Fibroblast of skin of abdomen (primary cell): ENCODE measurements around the gene EMP2.
"Not testable (repeated sequence)": the region's sequence is repeated elsewhere in the genome, so short reads cannot be mapped to it uniquely, and the experiment has no call there.

Source experiments
- DNase-seq: peaks from one replicate; pipeline ENCODE4 v3.0.0-alpha.2; 2013

EMP2 gene

DNA sequence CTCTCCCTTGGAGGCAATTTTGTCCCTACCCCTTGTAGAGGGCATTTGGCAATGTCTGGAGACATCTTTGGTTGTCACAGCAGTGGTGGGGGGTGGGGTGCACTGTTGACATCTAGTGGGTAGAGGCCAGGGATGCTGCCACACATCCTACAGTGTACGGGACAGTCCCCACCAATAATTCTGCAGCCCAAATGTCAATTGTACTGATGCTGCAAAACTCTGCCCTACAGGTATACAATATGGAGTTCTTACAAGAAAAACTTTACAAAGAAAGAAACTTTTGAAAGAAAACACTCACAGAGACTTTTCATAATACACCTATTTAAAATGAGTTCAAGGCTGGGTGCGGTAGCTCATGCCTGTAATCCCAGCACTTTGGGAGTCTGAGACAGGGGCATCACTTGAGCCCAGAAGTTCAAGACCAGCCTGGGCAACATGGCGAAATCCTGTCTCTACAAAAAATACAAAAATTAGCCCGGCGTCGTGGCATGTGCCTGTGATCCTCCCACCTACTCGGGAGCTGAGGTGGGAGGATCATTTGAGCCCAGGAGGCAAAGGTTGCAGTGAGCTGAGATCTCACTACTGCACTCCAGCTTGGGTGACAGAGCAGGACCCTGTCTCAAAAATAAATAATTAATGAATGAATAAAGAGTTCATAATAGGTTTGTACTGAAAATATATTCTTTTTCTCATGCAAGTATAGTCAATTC is 59.4 kb downstream of the EMP2 start:
- DNase-seq: no peak

DNA sequence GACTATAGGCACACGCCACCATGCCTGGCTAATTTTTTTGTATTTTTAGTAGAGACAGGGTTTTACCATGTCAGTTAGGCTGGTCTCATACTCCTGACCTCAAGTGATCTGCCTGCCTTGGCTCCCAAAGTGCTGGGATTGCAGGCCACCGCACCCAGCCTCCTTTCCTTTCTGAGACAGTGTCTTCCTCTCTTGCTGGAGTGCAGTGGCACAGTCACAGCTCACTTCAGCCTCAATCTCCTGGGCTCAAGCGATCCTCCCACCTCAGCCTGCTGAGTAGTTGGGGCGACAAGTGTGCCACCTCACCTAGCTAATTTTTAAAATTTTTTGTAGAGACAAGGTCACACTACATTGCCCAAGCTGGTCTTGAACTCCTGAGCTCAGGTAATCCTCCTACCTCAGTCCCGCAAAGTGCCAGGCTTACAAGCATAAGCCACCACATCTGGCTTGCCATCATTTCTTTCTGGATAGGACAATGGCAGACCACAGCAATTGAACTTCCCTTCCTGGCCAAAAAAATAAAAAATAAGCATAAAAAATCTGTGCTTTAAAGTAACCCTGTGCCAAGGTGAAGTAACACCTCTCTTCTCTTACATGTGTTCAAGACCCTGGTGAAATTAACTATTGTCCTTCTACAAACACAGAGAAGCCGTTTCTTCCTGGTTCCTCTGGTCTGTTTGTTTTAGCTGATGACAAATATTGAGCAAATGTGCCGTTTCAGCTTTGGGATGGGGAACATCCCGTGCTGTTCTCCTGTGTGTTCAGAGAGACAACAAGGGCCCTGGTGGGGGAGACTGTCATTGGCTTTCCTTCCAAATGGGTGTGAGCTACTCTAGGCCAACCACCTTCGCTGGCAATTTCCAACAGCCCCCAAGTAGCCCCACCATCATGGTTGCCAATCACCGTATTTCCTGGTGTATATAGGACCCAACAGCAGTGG is 60.2 kb downstream of the EMP2 start:
- DNase-seq: no peak

DNA sequence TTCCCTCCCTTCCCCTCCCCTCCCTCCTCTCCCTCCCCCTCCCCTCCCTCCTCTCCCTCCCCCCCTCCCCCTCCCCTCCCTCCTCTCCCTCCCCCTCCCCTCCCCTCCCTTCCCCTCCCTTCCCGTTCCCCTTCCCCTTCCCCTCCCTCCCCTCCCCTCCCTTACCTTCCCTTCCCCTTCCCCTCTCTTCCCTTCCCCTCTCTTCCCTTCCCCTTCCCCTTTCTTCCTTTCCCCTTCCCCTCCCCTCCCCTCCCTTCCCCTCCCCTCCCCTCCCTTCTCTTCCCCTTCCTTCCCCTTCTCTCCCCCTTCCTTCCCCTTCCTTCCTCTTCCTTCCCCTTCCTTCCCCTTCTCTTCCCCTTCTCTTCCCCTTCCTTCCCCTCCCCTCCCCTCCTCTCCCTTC is 61.1 kb downstream of the EMP2 start:
- no peak for DNase-seq

DNA sequence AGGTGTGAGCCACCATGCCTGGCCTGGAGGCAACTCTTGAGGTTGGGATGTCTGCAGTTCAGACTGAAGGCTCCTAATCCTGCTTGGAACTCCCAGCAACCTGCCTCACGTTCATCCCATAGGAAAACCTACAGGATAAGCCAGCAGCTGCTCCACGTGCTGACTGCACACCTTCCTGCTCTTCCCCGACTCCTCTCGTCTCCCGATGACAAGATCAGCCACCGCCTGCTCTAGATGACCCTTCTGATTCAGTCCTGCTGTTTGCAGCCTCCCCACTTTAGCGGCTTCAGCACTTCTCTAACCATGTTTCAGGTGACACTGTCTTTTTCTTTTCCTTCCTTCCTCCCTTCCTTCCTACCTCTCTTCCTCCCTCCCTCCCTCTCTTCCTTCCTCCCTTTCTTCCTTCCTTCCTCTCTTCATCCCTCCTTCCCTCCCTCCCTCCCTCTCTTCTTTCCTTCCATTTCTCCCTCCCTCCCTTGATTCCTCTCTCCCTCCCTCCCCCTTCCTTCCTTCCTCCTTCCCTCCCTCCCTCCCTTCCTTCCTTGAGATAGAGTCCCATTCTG is 61.8 kb downstream of the EMP2 start:
- no peak for DNase-seq

DNA sequence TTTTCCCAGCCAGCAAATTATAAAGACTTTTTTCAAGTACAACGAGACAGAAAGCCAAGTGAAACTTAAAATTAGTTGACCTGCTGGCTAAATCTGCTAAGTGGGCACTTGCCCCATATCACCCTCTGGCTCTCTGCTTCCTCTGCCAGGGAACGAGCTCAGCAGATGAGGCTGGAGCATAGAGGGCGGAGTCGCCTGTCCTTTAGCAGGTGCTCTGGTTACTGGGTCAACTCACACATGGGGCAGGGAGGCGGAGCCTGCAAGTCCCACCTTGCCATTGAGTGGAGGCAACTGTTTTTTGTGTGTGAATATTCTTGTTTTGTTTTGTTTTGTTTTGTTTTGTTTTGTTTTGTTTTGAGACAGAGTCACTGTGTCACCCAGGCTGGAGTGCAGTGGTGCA is 62.5 kb downstream of the EMP2 start:
- DNase-seq: no peak

DNA sequence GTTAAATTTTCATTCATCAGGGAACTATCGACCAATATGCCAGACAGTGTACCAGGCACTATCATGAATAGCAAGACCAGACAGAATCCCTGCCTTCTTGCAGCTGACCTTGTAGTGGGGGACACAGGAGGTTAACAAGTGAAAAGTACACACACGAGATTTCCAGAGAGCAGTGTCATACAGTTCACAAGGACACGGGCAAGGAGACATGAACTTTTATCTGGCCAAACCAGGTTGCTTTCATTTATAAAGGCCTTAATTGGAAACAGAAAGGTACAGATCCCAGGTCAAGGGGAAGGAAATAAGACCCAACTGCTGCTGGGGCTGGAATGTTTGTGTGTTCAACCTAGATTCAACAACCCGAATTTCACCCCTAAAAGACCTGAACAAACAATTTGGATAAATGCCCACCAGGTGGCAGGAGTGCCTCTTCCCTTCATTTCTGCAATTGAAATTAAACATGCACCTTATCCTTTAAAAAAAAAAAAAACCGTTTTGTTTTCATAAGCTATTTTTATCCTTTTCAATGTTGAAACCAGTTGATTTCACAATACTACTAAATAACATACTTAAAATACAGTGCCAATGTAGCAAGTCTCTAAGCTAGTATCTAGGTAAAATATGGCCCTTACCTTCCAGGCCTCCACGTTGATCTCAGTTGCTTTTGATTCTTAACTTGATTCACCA is 65.9 kb downstream of the EMP2 start:
- peak; percentile 53 for DNase-seq

DNA sequence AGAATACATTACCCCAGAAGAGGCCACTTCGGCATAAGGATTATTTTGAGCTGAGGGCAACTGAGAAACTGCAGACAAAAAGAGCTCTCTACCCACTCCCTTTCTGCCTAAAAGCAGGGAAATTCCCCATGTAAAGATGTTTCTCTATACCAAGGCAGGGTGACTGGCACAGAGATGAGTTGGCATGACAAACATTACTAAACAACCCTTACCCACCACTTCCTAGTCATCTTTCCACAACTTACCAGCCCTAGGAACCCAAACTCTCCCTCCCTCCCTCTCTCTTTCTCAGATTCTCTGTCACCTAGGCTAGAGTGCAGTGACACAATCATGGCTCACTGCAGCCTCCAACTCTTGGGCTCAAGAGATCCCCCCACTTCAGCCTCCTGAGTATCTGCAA is 68.6 kb downstream of the EMP2 start:
- no peak for DNase-seq

DNA sequence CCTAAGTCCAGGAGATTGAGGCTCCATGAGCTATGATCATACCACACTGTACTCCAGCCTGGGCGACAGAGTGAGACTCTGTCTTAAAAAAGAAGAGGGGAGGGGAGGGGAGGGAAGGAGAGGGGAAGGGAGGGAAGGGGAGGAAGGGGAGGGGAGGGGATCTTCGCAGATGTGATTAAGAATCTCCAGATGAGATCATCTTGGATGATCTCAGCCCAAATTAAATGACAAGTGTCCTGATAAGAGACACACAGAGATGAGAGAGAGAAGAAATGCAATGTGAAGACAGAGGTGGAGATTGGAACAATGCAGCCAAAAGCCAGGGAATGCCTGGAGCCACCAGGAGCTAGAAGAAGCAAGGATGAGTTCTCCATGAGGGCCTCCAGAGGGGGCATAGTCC is 70.1 kb downstream of the EMP2 start:
- DNase-seq: no peak

DNA sequence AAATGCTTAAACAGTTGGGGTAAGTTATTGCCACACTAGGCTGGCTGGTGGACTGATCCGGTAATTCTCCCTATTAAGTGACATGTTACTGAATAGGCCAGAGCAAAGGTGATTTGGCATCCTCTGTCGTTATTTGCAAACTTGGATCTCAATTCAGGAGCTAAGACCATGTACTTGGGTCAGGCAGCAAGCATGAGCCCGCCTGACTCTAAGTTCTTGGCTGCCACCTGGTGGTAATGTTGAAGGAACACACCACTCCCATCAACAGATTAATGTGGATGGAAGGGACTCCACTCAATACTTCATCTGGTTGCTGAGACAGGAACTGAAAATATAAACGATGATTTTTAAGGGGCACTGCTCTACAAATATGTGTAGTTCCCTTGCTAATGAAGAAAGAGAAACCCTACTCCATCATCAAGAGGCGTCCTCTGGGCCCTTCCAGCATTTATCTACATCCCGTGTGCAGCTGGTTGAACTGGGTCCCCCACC is 70.8 kb downstream of the EMP2 start:
- peak; percentile 75 for DNase-seq

DNA sequence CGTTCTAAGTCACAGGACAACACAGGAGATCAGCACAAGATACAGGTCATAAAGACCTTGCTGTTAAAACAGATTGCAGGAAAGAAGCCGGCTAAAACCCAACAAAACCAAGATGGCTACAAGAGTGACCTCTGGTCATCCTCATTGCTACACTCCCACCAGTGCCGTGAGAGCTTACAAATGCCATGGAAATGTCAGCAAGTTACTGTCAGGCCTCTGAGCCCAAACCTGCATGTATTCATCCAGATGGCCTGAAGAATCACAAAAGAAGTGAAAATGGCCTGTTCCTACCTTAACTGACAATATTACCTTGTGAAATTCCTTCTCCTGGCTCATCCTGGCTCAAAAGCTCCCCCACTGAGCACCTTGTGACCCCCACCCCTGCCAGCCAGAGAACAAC is 75.1 kb downstream of the EMP2 start:
- DNase-seq: not testable (repeated sequence)

DNA sequence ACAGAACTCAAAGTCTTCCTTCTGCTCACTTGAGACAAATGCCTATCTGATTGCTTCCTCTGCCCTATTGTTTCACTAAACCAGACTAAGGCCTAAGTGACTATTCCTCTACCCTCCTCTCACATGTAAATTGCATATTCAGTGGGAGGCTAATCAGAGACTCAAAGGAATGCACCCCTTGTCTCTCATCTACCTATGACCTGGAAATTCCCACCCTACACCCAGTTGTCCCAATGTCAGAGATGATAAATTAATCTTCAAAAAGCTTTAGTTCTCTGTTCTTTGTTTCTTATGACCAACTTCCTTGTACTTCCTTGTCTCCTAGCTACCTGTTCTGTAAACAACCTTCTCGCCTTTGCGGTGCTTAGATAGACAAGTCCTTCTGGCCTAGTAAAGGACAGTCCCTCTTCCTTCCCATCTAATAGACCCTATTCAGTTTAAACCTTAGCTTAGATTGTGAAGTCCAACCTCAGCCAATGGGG is 76.0 kb downstream of the EMP2 start:
- no peak for DNase-seq

DNA sequence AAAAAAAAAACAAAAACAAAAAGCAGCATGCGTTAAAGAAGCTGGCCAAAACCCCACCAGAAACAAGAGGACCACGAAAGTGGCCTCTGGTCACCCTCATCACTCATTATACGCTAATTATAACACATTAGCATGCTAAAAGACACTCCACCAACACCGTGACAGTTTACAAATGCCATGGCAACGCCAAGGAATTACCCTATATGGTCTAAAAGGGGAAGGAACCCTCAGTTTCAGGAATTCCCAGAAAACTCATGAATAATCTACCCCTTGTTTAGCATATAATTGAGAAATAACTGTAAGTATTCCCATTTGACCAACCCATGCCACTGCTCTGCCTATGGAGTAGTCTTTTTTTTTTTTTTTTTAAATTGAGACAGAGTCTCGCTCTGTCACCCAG is 77.6 kb downstream of the EMP2 start:
- no peak for DNase-seq

DNA sequence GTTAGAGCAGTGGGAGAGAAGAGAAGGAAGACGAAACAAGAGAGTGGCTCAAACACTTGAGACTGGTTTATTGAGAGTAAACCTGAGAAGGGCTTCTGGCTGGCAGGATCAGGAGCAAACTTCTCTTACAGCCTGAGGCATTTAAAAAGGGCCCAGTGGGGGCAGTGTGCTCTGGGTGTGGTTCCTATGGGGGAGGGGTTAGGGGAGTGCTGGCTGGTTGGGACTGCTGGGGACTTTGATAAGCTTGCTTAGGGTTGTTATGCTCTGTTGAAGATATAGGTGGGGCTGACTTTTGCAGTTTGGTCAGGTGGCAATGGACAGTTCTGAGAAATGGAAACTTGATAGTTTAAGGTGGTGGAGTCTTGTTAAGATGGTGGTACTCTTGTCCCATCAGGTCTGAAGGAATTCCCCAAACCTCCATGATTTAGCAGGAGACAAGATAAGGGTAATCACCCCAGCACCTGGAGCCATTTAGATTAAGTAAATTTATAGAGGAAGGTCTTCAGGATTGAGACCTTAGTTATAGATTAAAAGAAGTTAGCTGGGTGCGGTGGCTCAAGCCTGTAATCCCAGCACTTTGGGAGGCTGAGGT is 79.3 kb downstream of the EMP2 start:
- no peak for DNase-seq

DNA sequence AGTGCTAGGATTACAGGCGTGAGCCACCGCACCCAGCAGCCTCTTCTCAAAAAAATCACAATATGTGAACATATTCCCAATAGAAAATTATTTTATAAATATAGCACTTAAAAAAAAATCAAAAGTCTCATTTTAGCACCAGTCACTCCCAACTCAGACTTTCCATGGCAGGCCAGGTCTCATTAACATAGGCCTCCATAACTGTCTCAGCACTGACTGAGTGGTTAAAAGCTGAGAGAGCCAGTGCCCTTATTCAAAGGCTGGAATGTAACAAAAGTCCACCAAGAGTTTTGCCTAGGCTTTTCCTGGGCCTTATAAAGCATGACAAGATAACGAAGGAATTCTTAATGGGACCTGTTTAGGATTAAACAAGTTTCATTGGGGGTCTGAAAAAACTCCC is 79.8 kb downstream of the EMP2 start:
- DNase-seq: no peak

DNA sequence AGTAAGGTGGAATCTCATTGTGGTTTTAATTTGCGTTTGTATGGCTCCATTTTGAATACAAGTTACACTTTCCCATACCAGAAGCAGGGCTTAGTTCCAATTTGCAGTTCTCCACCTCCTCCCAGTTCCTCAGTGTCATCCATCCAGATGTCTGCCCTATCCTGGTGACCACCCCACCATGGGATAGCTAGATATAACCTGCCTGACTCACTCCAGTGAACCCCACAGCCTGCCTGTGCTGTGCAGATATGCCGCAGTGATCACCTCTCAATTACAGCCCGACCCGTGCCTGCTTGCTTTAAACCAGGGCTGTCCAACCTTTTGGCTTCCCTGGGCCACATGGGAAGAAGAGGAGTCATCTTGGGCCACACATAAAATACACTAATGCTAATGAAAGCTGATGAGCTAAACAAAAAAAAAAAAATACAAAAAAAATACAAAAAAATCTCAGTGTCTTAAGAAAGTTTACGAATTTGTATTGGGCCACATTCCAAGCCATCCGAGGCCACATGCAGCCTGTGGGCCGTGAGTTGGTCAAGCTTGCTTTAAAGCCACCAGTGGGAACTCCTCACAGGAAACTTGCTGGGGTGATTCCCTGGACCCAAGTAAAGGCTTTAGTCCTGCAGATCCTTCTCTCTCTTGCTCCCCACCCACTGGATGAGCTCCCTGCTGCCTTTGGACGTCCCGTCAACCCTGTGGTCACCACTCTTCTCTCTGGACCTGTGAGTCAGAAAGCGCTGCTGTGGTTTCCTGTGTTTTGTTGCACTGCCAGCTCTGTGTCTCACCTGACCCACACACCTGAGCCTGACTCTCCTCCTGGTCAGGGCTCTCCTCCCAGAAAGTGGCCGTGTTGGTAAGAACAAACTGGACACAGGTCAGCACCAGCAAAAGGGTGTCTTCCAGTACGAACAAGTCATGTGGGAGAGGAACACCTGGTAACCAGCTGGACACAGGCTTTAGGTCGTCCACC is 83.0 kb downstream of the EMP2 start:
- DNase-seq: no peak

DNA sequence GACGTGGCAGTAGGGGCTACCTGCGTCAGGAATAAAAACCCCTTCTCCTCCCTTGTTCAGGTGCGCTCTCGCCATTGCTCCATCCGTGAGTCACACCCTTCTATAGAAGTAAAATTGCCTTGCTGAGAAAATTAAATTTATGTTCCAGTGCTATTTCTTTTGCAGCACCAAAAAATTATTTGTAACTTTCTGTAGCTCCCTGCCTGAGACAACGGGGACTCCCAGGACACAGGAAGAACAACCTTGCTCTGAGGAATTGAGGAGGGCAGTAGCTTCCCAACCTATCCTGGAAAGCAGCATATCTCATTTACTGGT is 85.4 kb downstream of the EMP2 start:
- no peak for DNase-seq

DNA sequence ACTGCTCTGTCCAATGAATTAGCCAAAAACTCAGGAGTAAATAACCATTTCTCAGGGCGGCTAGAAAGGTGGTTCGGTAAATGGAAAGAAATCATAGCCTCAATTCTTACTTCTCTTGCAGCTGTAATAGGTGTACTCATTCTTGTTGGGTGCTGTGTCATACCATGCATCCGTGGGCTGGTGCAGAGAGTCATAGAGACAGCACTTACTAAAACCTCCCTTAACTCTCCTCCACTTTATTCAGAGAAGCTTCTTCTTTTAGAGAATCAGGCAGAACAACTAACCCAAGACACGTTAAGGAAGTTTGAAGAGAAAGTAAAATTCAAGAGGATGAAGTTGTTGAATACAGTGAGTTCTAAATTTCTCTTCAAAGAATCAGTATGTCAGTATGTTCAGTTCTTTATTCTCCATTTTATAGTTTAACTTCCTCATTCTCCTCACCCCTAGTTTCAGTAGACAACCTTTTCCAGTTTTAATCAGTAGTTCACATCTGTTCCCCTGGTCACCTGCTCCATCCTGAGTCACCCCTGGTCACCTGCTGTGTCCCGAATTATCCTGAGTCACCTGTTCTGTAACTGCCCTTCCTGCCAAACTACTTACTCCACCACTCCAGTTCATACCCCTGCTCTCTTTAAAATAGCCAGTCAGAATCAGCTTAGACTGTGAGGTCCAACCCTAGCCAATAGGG is 85.9 kb downstream of the EMP2 start:
- no peak for DNase-seq

DNA sequence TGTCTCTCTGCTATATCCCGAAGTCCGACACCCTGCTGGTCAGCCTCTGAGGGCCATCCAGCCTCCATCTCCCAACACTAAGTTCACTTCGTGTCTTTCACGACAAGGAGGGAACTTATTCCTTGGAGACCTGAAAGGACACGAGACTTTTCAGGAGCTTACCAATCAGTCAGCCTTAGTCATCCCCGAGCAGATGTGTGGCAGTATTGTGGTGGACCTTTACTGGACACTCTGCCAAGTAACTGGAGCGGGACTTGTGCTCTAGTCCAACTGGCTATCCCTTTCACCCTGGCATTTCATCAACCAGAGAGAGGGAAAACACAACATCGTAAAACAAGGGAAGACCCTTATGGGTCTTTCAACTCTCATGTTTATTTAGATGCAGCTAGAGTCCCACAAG is 87.1 kb downstream of the EMP2 start:
- DNase-seq: no peak

DNA sequence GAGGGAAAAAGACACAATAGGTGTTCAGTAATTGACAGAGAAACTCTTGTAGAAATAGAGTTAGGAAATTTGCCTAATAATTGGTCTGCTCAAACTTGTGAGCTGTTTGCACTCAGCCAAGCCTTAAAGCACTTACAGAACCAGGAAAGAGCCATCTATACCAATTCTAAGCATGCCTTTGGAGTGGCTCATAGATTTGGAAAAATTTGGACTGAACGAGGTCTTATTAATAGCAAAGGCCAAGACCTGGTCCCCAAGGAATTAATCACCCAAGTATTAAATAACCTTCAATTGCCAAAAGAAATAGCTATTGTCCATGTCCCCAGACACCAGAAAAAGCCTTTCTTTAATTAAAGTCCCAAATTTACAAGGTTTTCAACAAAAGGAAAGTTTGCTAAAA is 90.3 kb downstream of the EMP2 start:
- peak; percentile 8 for DNase-seq

DNA sequence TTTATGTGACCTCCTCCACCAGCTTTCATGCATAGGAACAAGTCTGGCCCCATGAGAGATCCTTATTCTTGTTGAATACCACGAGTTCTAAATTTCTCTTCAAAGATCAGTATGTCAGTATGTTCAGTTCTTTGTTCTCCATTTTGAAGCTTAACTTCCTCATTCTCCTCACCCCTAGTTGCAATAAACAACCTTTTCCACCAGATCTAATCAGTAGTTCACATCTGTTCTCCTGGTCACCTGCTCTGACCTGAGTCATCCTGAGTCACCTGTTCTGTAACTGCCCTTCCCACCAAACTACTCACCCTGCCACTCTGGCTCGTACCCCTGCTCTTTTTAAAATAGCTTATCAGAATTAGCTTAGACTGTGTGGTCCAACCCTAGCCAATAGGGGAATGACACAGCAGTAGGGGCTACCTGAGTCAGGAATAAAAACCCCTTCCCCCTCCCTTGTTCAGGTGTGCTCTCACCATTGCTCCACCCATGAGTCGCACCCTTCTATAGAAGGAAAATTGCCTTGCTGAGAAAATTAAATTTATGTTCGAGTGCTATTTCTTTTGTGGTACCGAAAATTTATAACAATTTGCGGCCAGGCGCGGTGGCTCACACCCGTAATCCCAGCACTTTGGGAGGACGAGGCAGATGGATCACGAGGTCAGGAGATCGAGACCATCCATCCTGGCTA is 94.6 kb downstream of the EMP2 start:
- DNase-seq: no peak
